ENCODE data around the gene HSD17B12. TPM values are rescaled to one million over a fixed set of nuclear protein-coding genes. Genes with fewer than 3 reads are reported as not detected.

HSD17B12 gene
- total and polyA plus RNA-seq, 2 of the 8 experiments (the other 6 are each of a cell fraction or from before 2014, with no cell fraction given): 46.0 to 121 TPM

GRCh38 chr11:43872995-43873394, 192.5 kb downstream of the HSD17B12 start:
- Histone ChIP-seq H3K18ac (ENCODE audit: extremely low read depth, low read length) (no peak overlapping the region), H4K5ac (ENCODE audit: insufficient read length, low read depth, low read length) (no peak overlapping the region), H2AK5ac (ENCODE audit: low read depth, low read length) (no peak overlapping the region), H3K4me2 (ENCODE audit: insufficient read depth in 1 of 2, low read depth in 2 of 2, low read length in 2 of 2) (no peak overlapping the region), H3K23ac (ENCODE audit: insufficient read length) (no peak overlapping the region), H3K4me3 (ENCODE audit: extremely low read depth in 1 of 4, insufficient read depth in 2 of 4, low read depth in 3 of 4, low read length in 4 of 4) (no peak overlapping the region), H3K79me1 (ENCODE audit: low read depth, low read length) (no peaks in the 10 kb centered on the region), H2BK5ac (ENCODE audit: low read depth, low read length) (no peak overlapping the region), H3K27me3 (replicated peaks in 1 of 4; ENCODE audit: control insufficient read depth in 3 of 4, extremely low read depth in 1 of 4, insufficient read depth in 3 of 4, low read length in 3 of 4) (peaks cover 1 to 9% (median 3%) of the 10 kb centered on the region in 4 experiments; a peak in 3 of 7 replicates), H3K56ac (replicated peaks; ENCODE audit: insufficient read length, low read depth, low read length) (no peak overlapping the region), H3K79me2 (ENCODE audit: control insufficient read depth in 1 of 2, insufficient read depth in 2 of 2, low read length in 2 of 2) (no peaks in the 10 kb centered on the region), H3K9me3 (ENCODE audit: insufficient read depth in 2 of 2, low read depth in 1 of 2, low read length in 1 of 2) (no peaks in the 10 kb centered on the region), H2BK15ac (ENCODE audit: low read length) (no peak overlapping the region), H3K9ac (replicated peaks in 1 of 4; ENCODE audit: extremely low read depth in 1 of 4, low read depth in 3 of 4, low read length in 3 of 4) (no peak overlapping the region), H4K20me1 (replicated peaks in 1 of 2; ENCODE audit: control insufficient read depth in 1 of 2, insufficient read depth in 2 of 2, low read length in 2 of 2) (no peaks in the 10 kb centered on the region), H3K23me2 (ENCODE audit: low read depth, low read length) (no peaks in the 10 kb centered on the region), H3K27ac (ENCODE audit: low read depth, low read length) (no peak overlapping the region), H3K14ac (ENCODE audit: insufficient read length) (no peak overlapping the region), H2BK120ac (replicated peaks; ENCODE audit: low read depth, low read length) (no peak overlapping the region), H2BK12ac (ENCODE audit: low read depth, low read length) (no peak overlapping the region), H3K4me1 (replicated peaks in 1 of 4; ENCODE audit: control insufficient read depth in 3 of 4, insufficient read depth in 4 of 4, low read length in 3 of 4) (no peaks in the 10 kb centered on the region), H4K91ac (replicated peaks; ENCODE audit: insufficient read length, low read length) (no peak overlapping the region), H3K4ac (replicated peaks; ENCODE audit: insufficient read length, low read depth, low read length) (no peak overlapping the region), H2BK20ac (ENCODE audit: low read length) (no peak overlapping the region), H4K8ac (ENCODE audit: extremely low read depth, insufficient read depth, low read length) (no peak overlapping the region), H2AFZ (ENCODE audit: low read length) (no peak overlapping the region), H3K36me3 (ENCODE audit: control insufficient read depth in 2 of 4, insufficient read depth in 4 of 4, low read length in 3 of 4) (no peaks in the 10 kb centered on the region)
- POLR2A ChIA-PET (ENCODE audit: partially characterized antibody): no interaction called here
- DNase-seq (ENCODE audit: low read depth in 1 of 2, low spot score in 2 of 2): no peak
- CTCF ChIA-PET (ENCODE audit: partially characterized antibody): interaction anchor here (1.1 to 3.4 kb wide), 4 partner anchors 9 to 222 kb away, joined by 3 to 13 read pairs (median 8); partner anchors contain the start of gene EXT2
- 79% methylated on average over 7 of the region's 7 CpGs; no CpG with 5 or more reads in 1 of the 2 experiments for WGBS, 2 experiments (ENCODE audit: extremely low coverage in 1 of 2, insufficient coverage in 1 of 2, insufficient read length in 1 of 2, insufficient replicate concordance in 2 of 2, low coverage in 1 of 2, low lambda C conversion rate in 2 of 2, missing lambda C conversion rate in 1 of 2)
- TF ChIP-seq RBBP5 (IDR thresholded peaks at IDR 0.05; ENCODE audit: borderline replicate concordance, low read depth, low read length): no peak
- FAIRE-seq: no peak

Data from H1 (cell line).